GM21423 (cell line): ENCODE data around the gene ARSJ.
"Not testable (repeated sequence)": the region's sequence is repeated elsewhere in the genome, so short reads cannot be mapped to it uniquely, and the experiment has no call there.

ENCODE experiments used
- ATAC-seq: cut with Tn5 transposase; IDR thresholded peaks from one replicate; pipeline ENCODE4 v1.9.1; 2021; ENCODE audit warnings: mild to moderate bottlenecking, moderate library complexity; ENCODE audit not compliant: unreplicated experiment

The ARSJ gene

GRCh38 chr4:113979148-113979904 lies at the start of gene ARSJ:
Gene ARSJ, minus strand, starts transcription at chr4:113979647. Its CDS starts 813 bp downstream, at chr4:113978834.
- ATAC-seq: no peak

DNA sequence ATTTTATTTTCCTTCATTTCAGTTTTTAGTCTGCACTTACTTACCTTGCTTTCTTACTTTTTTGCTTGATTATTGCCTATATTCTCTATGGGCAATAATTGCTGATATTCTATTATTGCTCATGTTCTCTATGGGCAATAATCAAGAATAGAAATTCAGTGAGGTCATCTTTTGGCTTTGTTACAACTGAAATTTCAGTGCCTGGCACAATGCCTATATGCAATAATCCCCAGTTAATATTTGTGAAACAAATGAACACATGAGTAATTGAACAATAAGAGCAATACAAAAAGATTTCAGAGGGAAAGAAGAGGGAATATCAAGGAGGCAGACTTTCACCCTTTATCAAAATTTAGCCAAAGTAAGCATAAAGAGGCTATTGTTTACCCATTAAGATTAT lies 48.6 kb upstream of the ARSJ start:
- ATAC-seq: no peak

GRCh38 chr4:114027596-114027995 lies 48.1 kb upstream of the ARSJ start:
- no peak for ATAC-seq

DNA sequence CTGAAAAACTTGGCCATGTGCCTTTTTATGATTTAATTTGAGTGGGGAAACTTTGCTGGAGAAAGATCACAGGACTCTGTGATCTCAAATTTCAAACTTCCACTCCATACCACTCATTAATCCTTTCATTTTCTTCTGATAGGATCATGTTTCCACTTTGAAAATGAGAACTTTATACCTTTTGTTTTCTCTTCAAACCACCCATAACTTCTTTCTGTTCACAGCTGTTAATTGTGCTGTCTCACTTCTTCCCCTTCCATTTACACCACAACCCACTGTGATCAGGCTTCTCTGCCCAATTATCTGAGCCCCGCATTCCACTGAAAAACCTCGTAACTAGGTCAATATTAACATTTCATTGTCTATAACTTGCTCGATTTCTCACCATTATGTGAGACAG lies 47.0 kb upstream of the ARSJ start:
- ATAC-seq: no peak

- peak; percentile 92 for ATAC-seq
Measured at GRCh38 chr4:114025176-114025777, 45.8 kb upstream of the ARSJ start.

GRCh38 chr4:114021451-114021850 lies 42.0 kb upstream of the ARSJ start:
- no peak for ATAC-seq

- no peak for ATAC-seq
Measured at GRCh38 chr4:114019969-114020358, 40.5 kb upstream of the ARSJ start.

DNA sequence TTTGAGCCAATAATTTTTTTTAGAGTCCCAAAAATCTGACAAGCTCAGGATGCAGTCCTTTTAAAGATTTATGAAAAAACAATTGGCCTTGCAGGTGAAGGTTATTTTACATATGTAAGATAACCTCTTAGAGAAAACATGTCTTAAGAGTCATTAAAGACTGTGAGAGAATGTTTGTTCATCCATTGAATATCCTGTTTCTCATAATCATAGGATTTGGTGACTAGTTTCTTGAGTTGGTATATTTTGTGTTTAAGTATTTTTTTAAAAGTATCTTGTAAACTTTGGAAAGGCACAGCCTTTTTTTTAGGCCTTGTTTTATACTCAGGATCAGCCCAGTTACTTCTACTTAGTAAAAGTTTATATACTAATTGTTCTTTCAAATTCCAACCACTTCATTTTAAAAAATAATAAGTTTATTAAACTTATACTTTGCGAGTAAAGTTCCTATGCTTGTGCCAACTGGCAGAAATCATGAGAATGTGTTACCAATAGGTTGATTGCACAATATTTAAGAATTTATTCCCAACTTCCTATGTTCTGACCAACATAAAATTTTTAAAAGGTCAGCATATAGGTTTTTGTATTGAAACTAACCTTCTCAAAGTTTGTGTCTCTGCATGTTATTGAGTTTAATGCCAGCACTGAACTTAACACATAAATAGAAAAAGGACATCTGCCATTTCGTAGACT lies 40.0 kb upstream of the ARSJ start:
- no peak for ATAC-seq

GRCh38 chr4:114017120-114017917 lies 37.9 kb upstream of the ARSJ start:
- no peak for ATAC-seq

GRCh38 chr4:114015444-114015899 lies 36.0 kb upstream of the ARSJ start:
- no peak for ATAC-seq

- not testable (repeated sequence) for ATAC-seq
Measured at GRCh38 chr4:114013201-114013600, 33.8 kb upstream of the ARSJ start.

DNA sequence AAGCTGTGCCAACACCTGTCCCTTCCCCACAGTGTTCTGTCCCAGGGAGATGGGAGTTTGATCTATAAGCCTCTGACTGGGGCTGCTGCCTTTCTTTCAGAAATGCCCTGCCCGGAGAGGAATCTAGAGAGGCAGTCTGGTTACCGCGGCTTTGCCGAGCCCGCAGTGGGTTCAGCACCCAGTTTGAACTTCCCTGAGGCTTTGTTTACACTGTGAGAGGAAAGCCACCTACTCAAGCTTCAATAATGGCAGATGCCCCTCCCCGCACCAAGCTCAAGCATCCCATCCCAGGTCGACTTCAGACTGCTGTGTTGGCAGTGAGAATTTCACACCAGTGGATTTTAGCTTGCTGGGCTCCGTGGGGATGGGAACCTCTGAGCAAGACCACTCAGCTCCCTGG lies 33.3 kb upstream of the ARSJ start:
- no peak for ATAC-seq

GRCh38 chr4:114005569-114006442 lies 26.4 kb upstream of the ARSJ start:
- no peak for ATAC-seq

DNA sequence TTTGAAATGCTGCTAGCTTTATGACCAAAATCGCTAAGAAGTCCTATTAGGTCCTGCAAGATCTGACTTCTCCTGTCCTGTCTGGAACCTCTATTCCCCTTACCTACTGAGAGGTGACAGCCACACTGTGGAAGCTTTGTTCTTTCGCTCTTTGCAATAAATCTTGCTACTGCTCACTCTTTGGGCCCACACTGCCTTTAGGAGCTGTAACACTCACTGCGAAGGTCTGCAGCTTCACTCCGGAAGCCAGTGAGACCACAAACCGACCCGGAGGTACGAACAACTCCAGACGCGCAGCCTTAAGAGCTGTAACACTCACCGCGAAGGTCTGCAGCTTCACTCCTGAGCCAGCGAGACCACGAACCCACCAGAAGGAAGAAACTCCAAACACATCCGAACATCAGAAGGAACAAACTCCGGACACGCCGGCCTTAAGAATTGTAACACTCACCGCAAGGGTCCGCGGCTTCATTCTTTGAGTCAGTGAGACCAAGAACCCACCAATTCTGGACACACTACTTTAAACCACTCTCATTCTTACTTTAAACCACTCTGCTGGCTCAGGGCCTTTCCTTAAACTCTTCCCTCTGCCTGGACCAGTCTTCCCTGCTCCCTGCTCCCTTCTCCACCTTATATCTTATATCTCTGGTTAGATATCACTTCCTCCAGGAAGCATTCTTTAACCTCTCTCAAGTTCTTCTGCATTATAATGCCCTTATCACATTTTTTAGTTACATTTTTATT lies 25.2 kb upstream of the ARSJ start:
- ATAC-seq: not testable (repeated sequence)

DNA sequence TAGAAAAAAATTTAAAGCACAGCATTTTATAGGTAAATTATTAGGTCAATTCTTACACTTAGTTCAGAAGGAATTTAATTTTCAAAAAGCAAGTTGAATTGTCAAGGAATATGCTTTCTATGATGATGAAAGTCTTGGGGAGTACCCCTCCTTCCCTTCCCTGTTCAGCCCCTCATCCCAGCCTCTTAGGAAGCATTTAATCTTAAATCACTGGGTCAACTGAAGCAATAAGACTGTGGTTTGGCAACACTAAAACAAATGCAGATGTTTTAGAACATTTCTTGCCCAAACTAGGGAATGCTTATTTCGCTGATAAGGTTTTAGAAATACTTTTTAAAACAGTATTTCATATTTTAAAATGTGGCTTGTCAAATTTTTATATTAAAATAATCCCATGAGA lies 19.1 kb upstream of the ARSJ start:
- no peak for ATAC-seq

DNA sequence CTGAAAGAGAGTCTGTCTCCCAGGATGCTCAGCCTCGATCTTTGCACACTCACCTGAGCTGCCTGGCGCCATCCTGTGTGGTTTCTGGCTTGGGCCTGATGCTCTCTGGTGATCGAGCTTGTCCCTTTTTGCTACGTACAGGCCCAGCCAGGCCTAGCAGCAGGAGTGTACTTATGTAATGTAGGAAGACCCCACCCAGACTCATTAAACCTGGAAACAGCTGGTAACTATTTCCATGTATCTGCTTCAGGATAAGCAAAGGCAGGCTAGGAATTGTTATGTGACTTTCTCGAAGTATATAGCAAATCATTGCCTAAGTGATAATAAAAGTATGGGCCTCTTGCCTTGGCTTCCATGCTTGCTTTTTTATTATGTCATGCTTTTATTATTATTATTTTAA lies 18.6 kb upstream of the ARSJ start:
- no peak for ATAC-seq

GRCh38 chr4:113997206-113997605 lies 17.8 kb upstream of the ARSJ start:
- no peak for ATAC-seq

GRCh38 chr4:113996599-113997177 lies 17.2 kb upstream of the ARSJ start:
- ATAC-seq: no peak

DNA sequence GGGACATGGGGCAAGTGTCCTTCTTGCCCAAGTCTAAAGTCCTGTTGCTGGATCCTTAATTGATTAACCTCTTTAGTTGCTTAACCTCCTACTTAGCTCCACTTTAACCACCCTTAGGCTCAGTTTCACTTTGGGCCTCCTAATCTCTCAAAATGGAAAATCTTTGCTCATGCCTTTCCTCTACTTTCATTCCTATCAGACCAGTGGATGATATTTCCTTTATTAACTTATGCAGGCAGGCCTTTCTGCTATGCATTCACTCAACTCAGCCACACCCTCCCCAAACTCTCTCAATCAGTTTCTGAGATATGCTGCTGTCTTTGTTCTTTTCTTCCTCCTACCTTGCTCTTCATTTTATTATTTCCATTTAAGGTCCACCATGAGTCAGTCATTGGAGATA lies 14.4 kb upstream of the ARSJ start:
- ATAC-seq: no peak
